ENCODE measurements around the gene HPCAL1. TPM values are rescaled to one million over a fixed set of nuclear protein-coding genes. Genes with fewer than 3 reads are reported as not detected.

HPCAL1 gene
- total RNA-seq, 4 donors from 2014 or later = 34.5 to 54.2 (median 41.3) TPM

GRCh38 chr2:10446631-10447030, 143.9 kb downstream of the HPCAL1 start:
- H3K9me3 ChIP-seq = no peaks in the 10 kb centered on the region
- H3K27ac ChIP-seq (replicated peaks in 1 of 4) = peak overlapping the region; percentile 92 to 98 (median 98)
- DNase-seq (ENCODE audit: extremely low spot score) = no peak
- peak overlapping the region; percentile 64 to 88 (median 76) for H3K4me3 ChIP-seq
- intact Hi-C loops (cut with DNase I) = loop anchor here (10.0 kb wide), 2 partner anchors 218 to 492 kb away; partner anchors contain the start of gene GRHL1
- no peak for TF ChIP-seq POLR2A (IDR thresholded peaks at IDR 0.05; ENCODE audit: low read depth)
- TF ChIP-seq, protein P1, sequence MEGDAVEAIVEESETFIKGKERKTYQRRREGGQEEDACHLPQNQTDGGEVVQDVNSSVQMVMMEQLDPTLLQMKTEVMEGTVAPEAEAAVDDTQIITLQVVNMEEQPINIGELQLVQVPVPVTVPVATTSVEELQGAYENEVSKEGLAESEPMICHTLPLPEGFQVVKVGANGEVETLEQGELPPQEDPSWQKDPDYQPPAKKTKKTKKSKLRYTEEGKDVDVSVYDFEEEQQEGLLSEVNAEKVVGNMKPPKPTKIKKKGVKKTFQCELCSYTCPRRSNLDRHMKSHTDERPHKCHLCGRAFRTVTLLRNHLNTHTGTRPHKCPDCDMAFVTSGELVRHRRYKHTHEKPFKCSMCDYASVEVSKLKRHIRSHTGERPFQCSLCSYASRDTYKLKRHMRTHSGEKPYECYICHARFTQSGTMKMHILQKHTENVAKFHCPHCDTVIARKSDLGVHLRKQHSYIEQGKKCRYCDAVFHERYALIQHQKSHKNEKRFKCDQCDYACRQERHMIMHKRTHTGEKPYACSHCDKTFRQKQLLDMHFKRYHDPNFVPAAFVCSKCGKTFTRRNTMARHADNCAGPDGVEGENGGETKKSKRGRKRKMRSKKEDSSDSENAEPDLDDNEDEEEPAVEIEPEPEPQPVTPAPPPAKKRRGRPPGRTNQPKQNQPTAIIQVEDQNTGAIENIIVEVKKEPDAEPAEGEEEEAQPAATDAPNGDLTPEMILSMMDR (IDR thresholded peaks at IDR 0.05) = no peak
- no peak for TF ChIP-seq EP300 (IDR thresholded peaks at IDR 0.05)
- no peak for TF ChIP-seq POLR2AphosphoS5 (IDR thresholded peaks at IDR 0.05)
- 85% methylated on average over 6 of the region's 6 CpGs for WGBS
- peaks cover 25 to 34% (median 31%) of the 10 kb centered on the region in 4 donors for H3K36me3 ChIP-seq
- H3K27me3 ChIP-seq = no peaks in the 10 kb centered on the region
- peaks cover 33 to 57% (median 54%) of the 10 kb centered on the region in 4 donors for H3K4me1 ChIP-seq

DNA sequence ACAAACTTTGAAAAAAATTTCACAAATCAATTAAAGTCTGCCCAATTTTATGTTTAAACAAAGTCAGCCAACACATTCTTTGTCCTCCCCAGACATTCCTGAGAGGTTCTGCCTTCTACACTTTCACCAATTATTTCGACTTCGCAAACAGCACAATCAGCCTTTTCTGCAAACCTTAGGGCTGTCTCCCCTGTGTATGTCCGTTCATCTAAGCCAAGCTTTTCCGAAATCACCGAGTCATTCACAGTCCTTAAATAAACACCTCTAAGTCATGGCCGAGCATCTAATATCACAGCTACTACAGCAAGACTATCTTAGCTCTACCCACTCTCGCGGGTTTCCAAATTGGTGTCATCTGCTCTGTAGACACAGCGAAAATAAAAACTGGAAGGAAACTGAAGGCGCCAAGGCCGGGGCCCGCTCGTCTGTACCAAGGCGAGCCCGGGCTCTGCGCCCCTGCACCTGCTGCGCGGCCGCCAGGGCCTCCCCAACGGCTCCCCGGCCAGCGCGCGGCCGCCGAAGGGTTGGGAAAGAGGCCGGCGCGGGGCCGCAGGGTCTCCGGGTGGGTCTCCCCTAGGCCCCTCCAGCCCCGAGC, 144.7 kb downstream of the HPCAL1 start:
- no peak for DNase-seq (ENCODE audit: extremely low spot score)
- H3K27me3 ChIP-seq = no peaks in the 10 kb centered on the region
- 11% methylated on average over 9 of the region's 32 CpGs for WGBS
- intact Hi-C loops (cut with DNase I) = loop anchor here (10.0 kb wide), 2 partner anchors 217 to 493 kb away; partner anchors contain the start of gene GRHL1
- peaks cover 37 to 65% (median 60%) of the 10 kb centered on the region in 4 donors for H3K4me1 ChIP-seq
- H3K9me3 ChIP-seq = no peaks in the 10 kb centered on the region
- H3K4me3 ChIP-seq = peak overlapping the region; percentile 64 to 88 (median 76)
- TF ChIP-seq POLR2AphosphoS5 (IDR thresholded peaks at IDR 0.05) = peak in 1 of 2 donors; percentile 4
- TF ChIP-seq POLR2A (IDR thresholded peaks at IDR 0.05; ENCODE audit: low read depth) = no peak
- no peak for TF ChIP-seq EP300 (IDR thresholded peaks at IDR 0.05)
- TF ChIP-seq, protein P1 (IDR thresholded peaks at IDR 0.05) = peak in 1 of 3 experiments; percentile 14
- peaks cover 17 to 26% (median 23%) of the 10 kb centered on the region in 4 donors for H3K36me3 ChIP-seq
- H3K27ac ChIP-seq (replicated peaks in 1 of 4) = peak overlapping the region; percentile 92 to 98 (median 98)

DNA sequence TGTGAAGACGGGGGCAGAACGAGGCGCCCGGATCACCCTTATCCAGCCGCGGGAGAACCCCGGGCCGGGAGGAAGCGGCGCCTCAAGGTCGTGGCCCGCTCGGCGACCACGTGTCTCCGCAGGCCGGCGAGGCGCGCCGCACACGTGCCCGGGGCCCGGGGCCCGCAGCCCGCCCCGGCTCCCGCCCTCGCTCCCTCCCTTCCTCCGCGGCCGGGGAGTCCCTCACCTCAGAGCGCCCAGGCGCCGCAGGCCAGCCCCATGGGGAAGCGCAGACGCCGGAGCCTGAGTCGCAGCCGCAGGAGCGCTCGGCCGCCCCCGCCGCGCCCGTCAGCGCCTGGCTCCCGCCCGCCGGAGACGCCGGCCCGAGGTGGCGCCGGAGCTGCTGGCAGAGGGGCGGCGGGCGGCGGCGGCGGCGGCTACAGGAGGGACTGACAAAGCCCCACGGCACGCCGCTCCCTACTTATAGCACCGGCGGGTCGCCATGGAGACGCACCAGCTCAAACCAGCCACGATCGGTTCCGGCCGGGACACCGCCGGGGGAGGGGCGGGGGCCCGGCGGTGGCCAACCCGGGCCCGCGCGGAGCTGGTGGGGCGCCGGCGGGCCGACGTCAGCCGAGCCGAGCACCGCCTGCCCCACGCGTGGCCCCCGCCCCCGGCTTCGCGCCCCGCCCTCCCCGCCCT, 145.3 kb downstream of the HPCAL1 start, which contains the start of gene ODC1:
TSS of gene ODC1 (minus strand) at position 433 of the 681 bp plus-strand sequence. CDS start 3,295 bp downstream, outside the sequence.
- no peaks in the 10 kb centered on the region for H3K9me3 ChIP-seq
- H3K27me3 ChIP-seq = no peaks in the 10 kb centered on the region
- H3K36me3 ChIP-seq = peaks cover 12 to 20% (median 17%) of the 10 kb centered on the region in 4 donors
- DNase-seq (ENCODE audit: extremely low spot score) = peak; percentile 98
- H3K4me3 ChIP-seq = peak within 1 kb of the TSS; percentile 64 to 88 (median 76)
- H3K27ac ChIP-seq (replicated peaks in 1 of 4) = peak within 1 kb of the TSS; percentile 97 to 98 (median 98)
- intact Hi-C loops (cut with DNase I) = loop anchor here (10.0 kb wide), 2 partner anchors 217 to 493 kb away; partner anchors contain the start of gene GRHL1
- peaks cover 38 to 69% (median 63%) of the 10 kb centered on the region in 4 donors for H3K4me1 ChIP-seq
- WGBS = 0% methylated on average over 2 of the region's 99 CpGs
- TF ChIP-seq POLR2A (IDR thresholded peaks at IDR 0.05; ENCODE audit: low read depth) (no peak), POLR2AphosphoS5 (IDR thresholded peaks at IDR 0.05) (peak in 1 of 2 donors; percentile 2), EP300 (IDR thresholded peaks at IDR 0.05) (peak; percentile 32)
- TF ChIP-seq, protein P1 (IDR thresholded peaks at IDR 0.05) = no peak

GRCh38 chr2:10448576-10449485, 146.1 kb downstream of the HPCAL1 start:
- H3K4me1 ChIP-seq = peaks cover 38 to 73% (median 66%) of the 10 kb centered on the region in 4 donors
- peak; percentile 95 for DNase-seq (ENCODE audit: extremely low spot score)

More at GRCh38 chr2:10448576-10449485, 146.1 kb downstream of the HPCAL1 start:
- intact Hi-C loops (cut with DNase I) = loop anchor here (10.0 kb wide), 2 partner anchors 216 to 494 kb away; partner anchors contain the start of gene GRHL1
- TF ChIP-seq POLR2A (IDR thresholded peaks at IDR 0.05; ENCODE audit: low read depth) (peak; percentile 58), EP300 (IDR thresholded peaks at IDR 0.05) (no peak), POLR2AphosphoS5 (IDR thresholded peaks at IDR 0.05) (peak; percentile 89 to 96)
- TF ChIP-seq, protein P1 (IDR thresholded peaks at IDR 0.05) = peak in 2 of 3 experiments; percentile 6 to 22
- peaks cover 4 to 12% (median 9%) of the 10 kb centered on the region in 4 donors for H3K36me3 ChIP-seq
- 3% methylated on average over 35 of the region's 73 CpGs for WGBS
- H3K9me3 ChIP-seq = no peaks in the 10 kb centered on the region
- H3K27ac ChIP-seq (replicated peaks in 1 of 4) = peak overlapping the region; percentile 96 to 98 (median 98)
- peak overlapping the region; percentile 64 to 88 (median 76) for H3K4me3 ChIP-seq
- no peaks in the 10 kb centered on the region for H3K27me3 ChIP-seq
